Measurements from ENCODE around the gene SLC3A2.
"Not testable (repeated sequence)": the region's sequence is repeated elsewhere in the genome, so short reads cannot be mapped to it uniquely, and the experiment has no call there.

The SLC3A2 gene

DNA sequence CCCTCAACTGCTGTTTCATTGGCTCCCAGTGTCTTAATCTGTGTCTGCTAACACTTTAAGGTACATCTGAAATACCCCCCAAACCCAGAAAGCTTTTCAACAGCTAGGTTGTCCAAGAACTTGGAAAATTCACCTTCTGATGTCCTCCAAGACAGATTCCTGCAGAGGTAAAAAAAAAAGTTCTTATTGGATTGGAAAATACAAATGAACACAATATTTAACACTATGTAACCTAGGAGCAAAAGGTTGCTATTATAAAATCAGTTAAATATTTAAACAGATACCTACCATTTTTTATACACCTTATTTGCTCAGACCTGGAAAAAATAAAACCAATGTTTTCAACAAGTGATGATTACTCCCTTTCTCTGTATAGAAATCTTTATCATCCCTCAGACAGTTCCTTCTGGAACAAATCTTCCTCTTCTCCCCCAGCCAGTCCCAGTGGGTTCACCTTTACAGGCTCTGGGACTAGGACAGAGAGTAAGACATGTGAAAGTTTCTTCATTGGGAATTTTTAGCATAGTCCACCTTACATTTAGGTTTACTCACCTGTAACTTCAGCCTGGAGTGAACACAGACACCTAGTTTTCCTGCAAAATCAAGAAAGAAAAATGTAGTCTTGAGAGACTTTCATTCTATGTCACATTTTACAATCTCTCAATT, 28.0 kb upstream of the SLC3A2 start:
- in situ Hi-C loops (cut with HindIII; ENCODE audit: low sequenced_read_pairs), result no loop called here

DNA sequence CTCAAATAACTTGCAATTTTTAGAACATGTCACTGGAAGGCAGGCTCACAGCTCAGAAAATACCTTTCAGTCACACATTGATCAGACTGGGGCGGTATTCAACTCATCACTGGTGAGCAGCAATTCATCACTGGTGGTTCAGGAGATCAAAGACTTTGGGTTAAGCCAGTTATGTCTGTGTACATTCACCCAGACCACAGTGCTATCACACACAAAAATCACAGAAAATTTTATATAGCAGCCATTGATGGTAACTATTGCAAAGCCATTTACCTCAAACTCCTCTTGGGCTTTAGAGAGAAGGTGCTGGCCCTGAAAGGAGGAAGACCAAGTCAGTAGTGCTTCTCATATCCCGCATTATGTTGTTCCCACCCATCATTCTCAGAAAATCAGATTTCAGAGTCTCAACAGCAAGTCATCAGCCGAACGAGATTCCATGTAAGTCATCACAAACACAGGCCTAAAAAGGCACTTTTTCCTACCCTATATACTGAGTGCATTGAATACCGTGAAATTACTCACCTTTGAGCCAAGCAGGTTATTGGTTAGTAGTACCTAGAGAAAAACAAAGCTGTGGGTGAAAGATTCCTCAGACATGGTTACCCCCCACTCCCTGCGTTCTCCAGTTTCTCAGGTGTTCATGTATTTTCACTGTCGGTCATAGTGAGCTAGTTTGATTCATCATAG, 27.3 kb upstream of the SLC3A2 start:
- in situ Hi-C loops (cut with HindIII; ENCODE audit: low sequenced_read_pairs), result no loop called here

- in situ Hi-C loops (cut with HindIII; ENCODE audit: low sequenced_read_pairs), result no loop called here
Observed at GRCh38 chr11:62854013-62854824, 26.5 kb upstream of the SLC3A2 start.

DNA sequence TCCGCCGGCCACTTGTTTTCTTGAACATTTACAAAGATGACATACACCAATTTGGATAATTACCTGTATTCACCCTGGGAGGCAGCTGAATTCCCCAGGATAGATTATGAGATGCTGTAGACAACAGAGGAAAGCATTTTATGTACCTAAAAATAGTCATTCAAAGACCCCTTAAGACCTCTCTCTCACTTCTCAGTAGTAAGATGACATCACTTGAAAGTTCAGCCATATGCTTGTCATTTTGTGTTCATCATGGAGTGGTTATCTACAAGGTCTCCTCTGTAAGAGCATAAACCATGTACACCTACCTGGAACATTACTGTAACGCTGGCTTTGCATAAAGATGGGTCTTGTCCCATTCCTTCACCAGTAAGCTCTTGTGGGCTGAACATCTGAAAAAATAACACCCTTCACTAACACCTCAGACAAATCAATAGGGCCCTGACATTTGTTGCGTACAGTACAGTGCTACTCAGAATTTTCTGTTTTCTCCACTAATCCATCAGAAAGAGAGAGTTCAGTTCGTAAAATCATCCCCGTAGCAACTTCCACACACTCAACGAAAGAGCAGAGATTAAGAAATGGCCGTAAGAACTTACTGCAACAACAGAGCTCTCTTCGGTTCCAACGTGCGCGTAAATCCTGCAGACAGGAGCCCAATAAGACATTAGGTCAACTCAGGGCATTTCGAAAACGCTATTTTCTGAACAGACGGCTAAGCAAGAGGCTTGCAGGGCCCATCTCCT, 25.7 kb upstream of the SLC3A2 start:
- in situ Hi-C loops (cut with HindIII; ENCODE audit: low sequenced_read_pairs), result no loop called here

DNA sequence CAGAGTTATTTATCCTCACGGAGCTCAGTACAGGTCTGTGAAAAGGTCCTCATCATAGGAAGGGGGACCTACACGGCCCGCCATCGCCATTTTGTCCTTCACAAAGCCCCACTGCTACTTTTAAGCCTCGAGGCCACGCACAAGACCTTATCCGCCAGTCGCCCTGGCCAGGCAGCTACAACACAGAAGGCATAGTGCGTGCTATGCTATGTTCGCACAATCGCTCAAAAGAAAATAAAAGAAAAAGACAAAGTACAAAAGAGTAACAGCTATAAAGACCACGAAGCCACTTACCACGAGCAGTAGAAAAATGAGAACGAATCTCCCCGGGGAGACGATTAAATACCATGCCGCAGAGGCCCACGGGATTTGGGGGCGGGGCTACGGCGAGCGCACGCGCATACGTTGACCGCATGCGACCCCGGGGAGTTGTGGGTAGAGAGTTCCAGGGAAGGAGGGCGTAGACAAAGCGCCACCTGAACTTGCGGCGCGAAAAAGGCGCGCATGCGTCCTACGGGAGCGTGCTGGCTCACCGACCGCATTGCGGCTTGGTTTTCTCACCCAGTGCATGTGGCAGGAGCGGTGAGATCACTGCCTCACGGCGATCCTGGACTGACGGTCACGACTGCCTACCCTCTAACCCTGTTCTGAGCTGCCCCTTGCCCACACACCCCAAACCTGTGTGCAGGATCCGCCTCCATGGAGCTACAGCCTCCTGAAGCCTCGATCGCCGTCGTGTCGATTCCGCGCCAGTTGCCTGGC, 24.9 kb upstream of the SLC3A2 start:
- in situ Hi-C loops (cut with HindIII; ENCODE audit: low sequenced_read_pairs), result no loop called here

GRCh38 chr11:62856333-62856895, 24.3 kb upstream of the SLC3A2 start:
- in situ Hi-C loops (cut with HindIII; ENCODE audit: low sequenced_read_pairs), result no loop called here

DNA sequence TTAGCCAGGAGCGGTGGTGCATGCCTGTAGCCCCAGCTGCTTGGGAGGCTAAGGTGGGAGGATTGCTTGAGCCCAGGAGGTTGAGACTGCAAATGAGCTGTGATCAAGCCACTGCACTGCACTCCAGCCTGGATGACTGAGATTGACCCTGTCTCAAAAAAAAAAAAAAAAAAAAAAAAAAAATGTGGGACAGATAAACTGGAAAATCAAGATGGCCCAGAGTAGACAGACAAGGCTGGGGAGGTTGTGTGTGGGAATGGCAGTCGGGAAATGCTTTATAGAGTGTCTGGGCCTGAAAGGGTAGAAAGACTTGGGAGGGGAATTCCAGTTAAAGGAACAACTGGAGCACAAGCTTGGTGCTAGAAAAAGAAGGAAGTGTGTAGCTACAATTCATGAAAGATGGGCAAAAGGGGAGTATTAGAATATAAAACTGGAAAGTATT, 23.1 kb upstream of the SLC3A2 start:
- in situ Hi-C loops (cut with HindIII; ENCODE audit: low sequenced_read_pairs), result no loop called here

- in situ Hi-C loops (cut with HindIII; ENCODE audit: low sequenced_read_pairs), result no loop called here
Observed at GRCh38 chr11:62858201-62858600, 22.5 kb upstream of the SLC3A2 start.

- in situ Hi-C loops (cut with HindIII; ENCODE audit: low sequenced_read_pairs), result not testable (repeated sequence)
Observed at GRCh38 chr11:62859281-62859703, 21.4 kb upstream of the SLC3A2 start.

DNA sequence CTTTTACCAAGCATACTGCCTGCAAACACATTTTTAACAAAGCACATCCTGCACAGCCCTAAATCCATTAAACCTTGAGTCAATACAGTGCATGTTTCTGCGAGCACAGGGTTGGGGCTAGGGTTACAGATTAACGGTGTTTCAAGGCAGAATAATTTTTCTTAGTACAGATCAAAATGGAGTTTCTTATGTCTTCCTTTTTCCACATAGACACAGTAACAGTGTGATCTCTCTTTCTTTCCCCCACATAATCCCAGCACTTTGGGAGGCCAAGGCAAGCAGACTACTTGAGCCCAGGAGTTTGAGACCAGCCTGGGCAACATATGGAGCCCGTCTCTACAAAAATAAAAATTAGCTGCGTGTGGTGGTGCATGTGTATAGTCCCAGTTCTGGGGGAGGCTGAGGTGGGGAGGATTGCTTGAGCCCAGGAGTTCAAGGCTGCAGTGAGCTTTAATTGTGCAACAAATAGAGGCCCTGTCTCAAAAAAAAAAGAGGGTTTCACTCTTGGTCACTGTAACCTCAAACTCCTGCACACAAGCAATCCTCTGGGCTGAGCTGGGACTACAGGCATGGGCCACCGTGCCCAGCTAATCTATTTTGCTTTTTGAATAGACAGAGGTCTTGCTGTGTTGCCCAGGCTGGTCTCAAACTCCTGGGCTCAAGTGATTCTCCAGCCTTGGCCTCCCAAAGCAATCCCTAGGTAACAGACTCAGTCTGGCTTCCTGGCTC, 19.7 kb upstream of the SLC3A2 start:
- in situ Hi-C loops (cut with HindIII; ENCODE audit: low sequenced_read_pairs), result no loop called here

DNA sequence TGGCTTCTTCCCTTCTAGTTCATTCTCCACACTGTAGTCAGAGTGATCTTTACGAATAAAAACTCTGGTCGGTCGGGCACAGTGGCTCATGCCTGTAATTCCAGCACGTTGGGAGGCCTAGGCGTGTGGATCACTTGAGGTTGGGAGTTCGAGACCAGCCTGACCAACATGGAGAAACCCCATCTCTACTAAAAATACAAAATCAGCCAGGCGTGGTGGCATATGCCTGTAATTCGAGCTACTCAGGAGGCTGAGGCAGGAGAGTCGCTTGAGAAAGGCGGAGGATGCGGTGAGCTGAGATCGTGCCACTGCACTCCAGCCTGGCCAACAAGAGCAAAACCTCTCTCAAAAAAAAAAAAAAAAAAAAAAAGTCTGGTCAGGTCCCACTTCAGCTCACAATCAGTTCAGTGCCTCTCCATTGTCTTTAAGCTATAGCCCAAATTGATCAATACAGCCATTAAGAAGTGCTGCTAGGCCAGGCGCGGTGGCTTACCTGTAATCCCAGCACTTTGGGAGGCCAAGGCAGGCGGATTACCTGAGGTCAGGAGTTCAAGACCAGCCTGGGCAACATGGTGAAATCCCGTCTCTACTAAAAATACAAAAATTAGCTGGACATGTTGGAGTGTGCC, 19.0 kb upstream of the SLC3A2 start:
- in situ Hi-C loops (cut with HindIII; ENCODE audit: low sequenced_read_pairs), result not testable (repeated sequence)

DNA sequence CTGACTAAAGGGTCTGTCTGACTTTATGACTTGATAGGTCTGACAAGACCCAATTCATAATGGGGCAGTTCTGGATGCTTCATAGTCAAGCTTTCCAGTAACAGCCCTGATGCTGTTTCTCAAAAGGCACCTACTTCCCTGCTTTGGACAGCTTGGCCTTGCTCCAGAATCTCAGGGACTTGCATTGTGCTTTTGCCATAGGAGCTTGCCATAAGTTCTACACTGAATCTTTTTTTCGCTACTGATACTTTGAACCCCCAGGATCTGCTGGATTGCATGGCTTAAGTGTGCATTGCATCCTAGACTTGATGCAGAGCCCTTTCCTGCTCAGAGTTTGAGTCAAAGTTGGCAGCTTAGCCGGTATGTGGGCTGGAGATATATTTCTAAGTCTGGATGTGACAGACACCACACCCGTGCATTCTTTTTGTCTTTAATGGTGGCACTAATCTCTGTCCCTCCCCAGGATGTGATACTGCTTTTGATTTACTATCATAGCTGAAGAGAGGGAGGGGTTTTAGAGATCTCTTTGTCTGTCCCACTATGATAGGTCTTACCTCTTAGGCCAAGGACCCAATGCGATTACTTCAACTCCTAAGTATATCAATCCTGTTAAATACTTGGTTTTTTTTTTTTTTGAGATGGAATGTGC, 16.9 kb upstream of the SLC3A2 start:
- in situ Hi-C loops (cut with HindIII; ENCODE audit: low sequenced_read_pairs), result no loop called here

DNA sequence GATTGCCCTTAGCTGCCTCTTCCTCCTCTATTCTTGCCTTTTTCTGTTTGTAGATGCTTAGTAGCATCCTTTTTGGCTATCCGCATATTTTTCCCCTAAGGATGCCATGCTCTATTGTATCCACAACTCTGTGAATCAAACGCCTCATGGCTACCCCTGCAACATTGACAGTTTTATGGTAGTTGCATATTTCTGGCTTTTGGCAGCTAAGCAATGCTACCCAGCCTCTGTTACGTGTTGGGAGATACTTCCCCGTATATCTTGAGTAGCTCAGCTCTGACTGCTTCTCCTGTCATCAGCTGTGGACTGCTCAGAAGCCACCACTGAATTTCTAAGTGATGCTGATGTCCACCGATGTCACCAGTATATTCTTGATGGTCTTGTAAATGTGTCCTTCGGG, 15.1 kb upstream of the SLC3A2 start:
- in situ Hi-C loops (cut with HindIII; ENCODE audit: low sequenced_read_pairs), result no loop called here

- in situ Hi-C loops (cut with HindIII; ENCODE audit: low sequenced_read_pairs), result no loop called here
Observed at GRCh38 chr11:62874851-62875250, 5.8 kb upstream of the SLC3A2 start.

- in situ Hi-C loops (cut with HindIII; ENCODE audit: low sequenced_read_pairs), result no loop called here
Observed at GRCh38 chr11:62875698-62876478, 4.8 kb upstream of the SLC3A2 start.

DNA sequence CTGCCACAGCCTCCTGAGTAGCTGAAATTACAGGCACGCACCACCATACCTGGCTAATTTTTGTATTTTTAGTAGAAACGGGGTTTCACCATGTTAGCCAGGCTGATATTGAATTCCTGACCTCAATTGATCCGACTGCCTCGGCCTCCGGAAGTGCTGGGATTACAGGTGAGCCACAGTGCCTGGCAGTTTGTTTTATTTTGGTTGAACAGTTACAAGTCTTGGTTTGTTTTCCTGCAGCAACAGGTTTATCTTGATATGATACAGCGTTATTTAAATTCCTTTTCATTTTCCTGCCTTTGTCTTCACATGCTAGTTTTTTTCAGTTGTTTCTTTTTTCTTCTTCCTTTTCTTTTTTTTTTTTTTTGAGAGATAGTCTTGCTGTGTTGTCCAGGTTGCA, 4.0 kb upstream of the SLC3A2 start:
- in situ Hi-C loops (cut with HindIII; ENCODE audit: low sequenced_read_pairs), result no loop called here

GRCh38 chr11:62879235-62879978, 1.3 kb upstream of the SLC3A2 start:
- in situ Hi-C loops (cut with HindIII; ENCODE audit: low sequenced_read_pairs), result no loop called here

All from DLD1 (cell line).